ENCODE data around the gene RFC4. TPM values are rescaled to one million over a fixed set of nuclear protein-coding genes. Genes with fewer than 3 reads are reported as not detected.
"Not testable (repeated sequence)": the region's sequence is repeated elsewhere in the genome, so short reads cannot be mapped to it uniquely, and the experiment has no call there.

The RFC4 gene
- total RNA-seq, 1 donor from 2014 or later: 187 TPM

DNA sequence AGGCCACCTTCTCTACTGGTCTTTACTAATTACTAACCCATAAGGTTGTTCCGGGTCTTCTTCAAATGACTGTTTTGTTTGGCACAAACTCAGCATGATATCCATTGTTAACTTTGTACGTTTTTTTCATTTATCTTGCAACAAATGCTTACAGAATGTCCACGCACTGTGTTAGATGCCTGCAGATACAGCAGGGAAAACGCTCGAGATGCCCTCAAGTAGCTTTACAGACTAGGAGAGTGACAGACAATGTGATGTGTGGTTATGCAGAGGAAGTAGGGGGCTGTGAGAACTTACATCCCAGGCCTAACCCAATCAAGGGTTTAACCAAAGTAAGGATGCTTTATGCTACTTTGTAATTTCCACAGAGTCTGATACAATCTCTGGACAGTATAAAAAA lies 949 bp upstream of the RFC4 start:
- H3K36me3 Mint-ChIP-seq: peaks cover 12% of the 10 kb centered on the region

DNA sequence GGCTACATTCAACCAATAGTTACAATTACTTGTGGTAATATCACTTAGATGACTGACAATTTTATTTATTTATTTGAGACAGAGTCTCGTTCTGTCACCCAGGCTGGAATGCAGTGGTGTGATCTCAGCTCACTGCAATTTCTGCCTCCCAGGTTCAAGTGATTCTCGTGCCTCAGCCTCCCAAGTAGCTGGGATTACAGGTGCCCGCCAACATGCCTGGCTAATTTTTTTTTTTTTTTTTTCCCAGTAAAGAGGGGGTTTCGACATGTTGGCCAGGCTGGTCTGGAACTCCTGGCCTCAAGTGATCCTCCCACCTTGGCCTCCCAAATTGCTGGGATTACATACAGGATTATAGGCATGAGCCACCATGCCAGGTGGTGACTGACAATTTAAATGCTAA lies 2.8 kb downstream of the RFC4 start:
- H3K4me1 ChIP-seq: peaks cover 27% of the 10 kb centered on the region
- H3K4me2 ChIP-seq; DNase-seq (ENCODE audit: low spot score); H3K27me3 ChIP-seq; H3K9ac ChIP-seq; H3K4me3 ChIP-seq; H3K9me3 ChIP-seq (ENCODE audit: low read depth); H3K4me3 Mint-ChIP-seq; H3K9me3 Mint-ChIP-seq; H3K27me3 Mint-ChIP-seq (ENCODE audit: insufficient read depth, low read depth); H3K27ac Mint-ChIP-seq; H3K27ac ChIP-seq; H2AFZ ChIP-seq (replicated peaks): not testable (repeated sequence)
- H3F3A ChIP-seq (ENCODE audit: low read depth): peaks cover 28% of the 10 kb centered on the region
- Mint-ChIP-seq H3K4me1 (peaks cover 20% of the 10 kb centered on the region), H3K36me3 (peaks cover 22% of the 10 kb centered on the region)
- peaks cover 30% of the 10 kb centered on the region for H3K36me3 ChIP-seq
- H3K79me2 ChIP-seq (ENCODE audit: low read depth): peaks cover 75% of the 10 kb centered on the region
- peaks cover 11% of the 10 kb centered on the region for H4K20me1 ChIP-seq (ENCODE audit: low read depth)

More for the DNA sequence above, 949 bp upstream of the RFC4 start:
- Histone ChIP-seq H3K9me3 (ENCODE audit: low read depth) (no peaks in the 10 kb centered on the region), H3K27me3 (no peaks in the 10 kb centered on the region), H3K4me3 (peak overlapping the region; percentile 61), H3K79me2 (ENCODE audit: low read depth) (peaks cover 42% of the 10 kb centered on the region), H3K9ac (no peak overlapping the region), H3K36me3 (peaks cover 6% of the 10 kb centered on the region), H3K27ac (no peak overlapping the region), H3K4me1 (peaks cover 20% of the 10 kb centered on the region), H3F3A (ENCODE audit: low read depth) (peaks cover 17% of the 10 kb centered on the region), H2AFZ (replicated peaks) (peak overlapping the region; percentile 100), H4K20me1 (ENCODE audit: low read depth) (no peaks in the 10 kb centered on the region), H3K4me2 (peak overlapping the region; percentile 97)
- TF ChIP-seq EZH2 (IDR thresholded peaks at IDR 0.05) (no peak), EZH2phosphoT487 (IDR thresholded peaks at IDR 0.05) (peak; percentile 17)
- no peaks in the 10 kb centered on the region for H3K9me3 Mint-ChIP-seq
- H3K4me1 Mint-ChIP-seq: peaks cover 20% of the 10 kb centered on the region
- peak overlapping the region; percentile 57 for H3K27ac Mint-ChIP-seq
- H3K27me3 Mint-ChIP-seq (ENCODE audit: insufficient read depth, low read depth): peaks cover 2% of the 10 kb centered on the region
- peak overlapping the region; percentile 94 for H3K4me3 Mint-ChIP-seq
- DNase-seq (ENCODE audit: low spot score): no peak

DNA sequence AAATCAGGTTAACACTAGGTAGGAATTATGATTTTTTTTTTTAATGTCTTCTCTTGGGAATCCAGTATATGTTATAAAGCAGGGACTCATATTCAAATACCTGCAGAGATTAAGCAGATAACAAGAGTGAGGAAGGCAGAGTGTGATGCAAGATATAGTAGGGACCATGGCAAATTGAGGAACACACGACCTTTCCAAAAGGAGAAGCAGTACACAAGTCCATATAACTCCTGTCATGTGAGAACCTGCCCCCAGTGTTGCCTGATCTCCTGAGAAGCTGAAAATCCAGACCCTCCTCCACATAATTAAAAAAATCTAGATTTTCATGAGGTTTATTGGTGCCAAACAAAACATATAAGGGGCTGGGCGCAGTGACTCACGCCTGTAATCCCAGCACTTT lies 3.6 kb downstream of the RFC4 start:
- Histone ChIP-seq H3F3A (ENCODE audit: low read depth) (peaks cover 31% of the 10 kb centered on the region), H3K4me2 (no peak overlapping the region), H3K27me3 (no peaks in the 10 kb centered on the region), H3K9me3 (ENCODE audit: low read depth) (no peaks in the 10 kb centered on the region), H3K36me3 (peaks cover 36% of the 10 kb centered on the region), H2AFZ (replicated peaks) (no peak overlapping the region), H3K4me3 (no peak overlapping the region), H4K20me1 (ENCODE audit: low read depth) (peaks cover 14% of the 10 kb centered on the region), H3K27ac (no peak overlapping the region), H3K4me1 (peaks cover 27% of the 10 kb centered on the region), H3K79me2 (ENCODE audit: low read depth) (peaks cover 79% of the 10 kb centered on the region), H3K9ac (no peak overlapping the region)
- no peak for DNase-seq (ENCODE audit: low spot score)
- Mint-ChIP-seq H3K9me3 (no peaks in the 10 kb centered on the region), H3K27ac (no peak overlapping the region), H3K4me3 (no peak overlapping the region), H3K36me3 (peaks cover 22% of the 10 kb centered on the region), H3K27me3 (ENCODE audit: insufficient read depth, low read depth) (no peaks in the 10 kb centered on the region), H3K4me1 (peaks cover 20% of the 10 kb centered on the region)
- TF ChIP-seq, protein P1, sequence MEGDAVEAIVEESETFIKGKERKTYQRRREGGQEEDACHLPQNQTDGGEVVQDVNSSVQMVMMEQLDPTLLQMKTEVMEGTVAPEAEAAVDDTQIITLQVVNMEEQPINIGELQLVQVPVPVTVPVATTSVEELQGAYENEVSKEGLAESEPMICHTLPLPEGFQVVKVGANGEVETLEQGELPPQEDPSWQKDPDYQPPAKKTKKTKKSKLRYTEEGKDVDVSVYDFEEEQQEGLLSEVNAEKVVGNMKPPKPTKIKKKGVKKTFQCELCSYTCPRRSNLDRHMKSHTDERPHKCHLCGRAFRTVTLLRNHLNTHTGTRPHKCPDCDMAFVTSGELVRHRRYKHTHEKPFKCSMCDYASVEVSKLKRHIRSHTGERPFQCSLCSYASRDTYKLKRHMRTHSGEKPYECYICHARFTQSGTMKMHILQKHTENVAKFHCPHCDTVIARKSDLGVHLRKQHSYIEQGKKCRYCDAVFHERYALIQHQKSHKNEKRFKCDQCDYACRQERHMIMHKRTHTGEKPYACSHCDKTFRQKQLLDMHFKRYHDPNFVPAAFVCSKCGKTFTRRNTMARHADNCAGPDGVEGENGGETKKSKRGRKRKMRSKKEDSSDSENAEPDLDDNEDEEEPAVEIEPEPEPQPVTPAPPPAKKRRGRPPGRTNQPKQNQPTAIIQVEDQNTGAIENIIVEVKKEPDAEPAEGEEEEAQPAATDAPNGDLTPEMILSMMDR (IDR thresholded peaks at IDR 0.05): no peak
- TF ChIP-seq EZH2 (IDR thresholded peaks at IDR 0.05) (no peak), EZH2phosphoT487 (IDR thresholded peaks at IDR 0.05) (no peak)

DNA sequence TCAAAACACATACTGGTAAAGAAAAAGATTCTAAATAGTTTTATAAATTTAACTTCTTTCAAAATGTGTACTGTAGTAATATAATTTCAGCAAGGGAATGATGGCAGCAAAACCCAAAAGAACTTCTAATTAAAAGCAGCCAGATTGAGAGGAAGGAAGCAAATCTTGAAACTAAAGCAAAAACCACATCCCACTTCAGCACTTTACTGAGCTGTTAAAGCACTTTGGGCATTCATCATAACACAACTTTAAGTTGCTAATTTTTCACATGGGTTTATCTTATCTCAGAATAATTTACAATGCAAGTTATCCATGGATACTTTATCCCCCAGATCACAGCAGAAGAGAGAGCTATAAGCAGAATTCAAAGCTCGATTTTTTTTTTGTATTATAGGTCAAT lies 6.0 kb downstream of the RFC4 start:
- Histone ChIP-seq H3F3A (ENCODE audit: low read depth) (peaks cover 15% of the 10 kb centered on the region), H4K20me1 (ENCODE audit: low read depth) (peaks cover 14% of the 10 kb centered on the region), H3K4me2 (no peak overlapping the region), H3K9ac (no peak overlapping the region), H3K27me3 (no peaks in the 10 kb centered on the region), H3K9me3 (ENCODE audit: low read depth) (no peaks in the 10 kb centered on the region), H3K27ac (no peak overlapping the region), H3K4me1 (peaks cover 13% of the 10 kb centered on the region), H3K4me3 (no peak overlapping the region), H3K79me2 (ENCODE audit: low read depth) (peaks cover 83% of the 10 kb centered on the region), H2AFZ (replicated peaks) (no peak overlapping the region), H3K36me3 (peaks cover 47% of the 10 kb centered on the region)
- DNase-seq (ENCODE audit: low spot score): no peak
- Mint-ChIP-seq H3K27me3 (ENCODE audit: insufficient read depth, low read depth) (no peaks in the 10 kb centered on the region), H3K36me3 (peaks cover 34% of the 10 kb centered on the region), H3K27ac (no peak overlapping the region), H3K9me3 (no peaks in the 10 kb centered on the region), H3K4me1 (peaks cover 9% of the 10 kb centered on the region), H3K4me3 (no peak overlapping the region)
- TF ChIP-seq, protein P1 (IDR thresholded peaks at IDR 0.05): no peak
- no peak for TF ChIP-seq EZH2 (IDR thresholded peaks at IDR 0.05)
- no peak for TF ChIP-seq EZH2phosphoT487 (IDR thresholded peaks at IDR 0.05)
